Measurements from ENCODE around the gene TBC1D23. TPM values are rescaled to one million over a fixed set of nuclear protein-coding genes. Genes with fewer than 3 reads are reported as not detected.

TBC1D23 gene
- total RNA-seq, 4 donors from 2014 or later, result 40.7 to 397 (median 101) TPM

DNA sequence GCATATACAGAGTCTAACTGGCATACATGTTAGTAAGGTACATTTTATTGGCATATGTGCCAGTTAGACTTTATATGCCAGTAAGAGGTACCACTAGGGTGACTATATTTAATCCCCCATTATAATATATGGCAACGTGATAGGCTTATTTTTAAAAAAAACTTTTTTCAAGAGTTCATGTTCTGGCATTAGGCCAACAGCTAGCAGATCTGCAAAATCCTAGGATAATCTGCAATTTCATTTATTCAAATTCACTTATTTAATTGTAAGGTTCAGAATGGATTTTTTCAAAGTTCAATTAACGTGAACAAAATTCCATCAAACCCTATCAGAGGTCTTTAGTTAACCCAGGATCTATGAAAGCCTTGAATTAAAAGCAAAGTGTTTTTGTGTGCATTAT, 105.6 kb downstream of the TBC1D23 start:
- intact Hi-C loops (cut with DNase I; ENCODE audit: low total_unique reads), result no loop called here
- no peak for TF ChIP-seq POLR2A (IDR thresholded peaks at IDR 0.05)
- TF ChIP-seq, protein P1, sequence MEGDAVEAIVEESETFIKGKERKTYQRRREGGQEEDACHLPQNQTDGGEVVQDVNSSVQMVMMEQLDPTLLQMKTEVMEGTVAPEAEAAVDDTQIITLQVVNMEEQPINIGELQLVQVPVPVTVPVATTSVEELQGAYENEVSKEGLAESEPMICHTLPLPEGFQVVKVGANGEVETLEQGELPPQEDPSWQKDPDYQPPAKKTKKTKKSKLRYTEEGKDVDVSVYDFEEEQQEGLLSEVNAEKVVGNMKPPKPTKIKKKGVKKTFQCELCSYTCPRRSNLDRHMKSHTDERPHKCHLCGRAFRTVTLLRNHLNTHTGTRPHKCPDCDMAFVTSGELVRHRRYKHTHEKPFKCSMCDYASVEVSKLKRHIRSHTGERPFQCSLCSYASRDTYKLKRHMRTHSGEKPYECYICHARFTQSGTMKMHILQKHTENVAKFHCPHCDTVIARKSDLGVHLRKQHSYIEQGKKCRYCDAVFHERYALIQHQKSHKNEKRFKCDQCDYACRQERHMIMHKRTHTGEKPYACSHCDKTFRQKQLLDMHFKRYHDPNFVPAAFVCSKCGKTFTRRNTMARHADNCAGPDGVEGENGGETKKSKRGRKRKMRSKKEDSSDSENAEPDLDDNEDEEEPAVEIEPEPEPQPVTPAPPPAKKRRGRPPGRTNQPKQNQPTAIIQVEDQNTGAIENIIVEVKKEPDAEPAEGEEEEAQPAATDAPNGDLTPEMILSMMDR (IDR thresholded peaks at IDR 0.05), result no peak
- no peaks in the 10 kb centered on the region for H3K27me3 ChIP-seq
- DNase-seq, result no peak
- no peaks in the 10 kb centered on the region for H3K9me3 ChIP-seq
- H3K4me1 ChIP-seq, result no peaks in the 10 kb centered on the region
- H3K27ac ChIP-seq, result no peak overlapping the region
- no peaks in the 10 kb centered on the region for H3K36me3 ChIP-seq
- no peak overlapping the region for H3K4me3 ChIP-seq

GRCh38 chr3:100368441-100368840, 107.6 kb downstream of the TBC1D23 start:
- intact Hi-C loops (cut with DNase I; ENCODE audit: low total_unique reads), result no loop called here
- DNase-seq, result no peak
- Histone ChIP-seq H3K9me3 (no peaks in the 10 kb centered on the region), H3K27me3 (no peaks in the 10 kb centered on the region), H3K27ac (no peak overlapping the region), H3K4me1 (no peaks in the 10 kb centered on the region), H3K4me3 (no peak overlapping the region), H3K36me3 (no peaks in the 10 kb centered on the region)
- TF ChIP-seq, protein P1 (IDR thresholded peaks at IDR 0.05), result no peak
- no peak for TF ChIP-seq POLR2A (IDR thresholded peaks at IDR 0.05)

- no peak for TF ChIP-seq POLR2A (IDR thresholded peaks at IDR 0.05)
- TF ChIP-seq, protein P1 (IDR thresholded peaks at IDR 0.05), result no peak
- no peaks in the 10 kb centered on the region for H3K9me3 ChIP-seq
- no peak overlapping the region for H3K27ac ChIP-seq
- H3K36me3 ChIP-seq, result no peaks in the 10 kb centered on the region
- H3K27me3 ChIP-seq, result no peaks in the 10 kb centered on the region
- no peak for DNase-seq
- intact Hi-C loops (cut with DNase I; ENCODE audit: low total_unique reads), result no loop called here
- no peak overlapping the region for H3K4me3 ChIP-seq
- no peaks in the 10 kb centered on the region for H3K4me1 ChIP-seq
Measured at GRCh38 chr3:100370756-100371155, 110.0 kb downstream of the TBC1D23 start.

GRCh38 chr3:100374521-100374920, 113.7 kb downstream of the TBC1D23 start:
- H3K36me3 ChIP-seq, result no peaks in the 10 kb centered on the region
- TF ChIP-seq, protein P1 (IDR thresholded peaks at IDR 0.05), result no peak
- no peak for TF ChIP-seq POLR2A (IDR thresholded peaks at IDR 0.05)
- intact Hi-C loops (cut with DNase I; ENCODE audit: low total_unique reads), result no loop called here

More at GRCh38 chr3:100374521-100374920, 113.7 kb downstream of the TBC1D23 start:
- H3K4me1 ChIP-seq, result no peaks in the 10 kb centered on the region
- no peaks in the 10 kb centered on the region for H3K27me3 ChIP-seq
- H3K27ac ChIP-seq, result no peak overlapping the region
- H3K4me3 ChIP-seq, result no peak overlapping the region
- no peak for DNase-seq
- H3K9me3 ChIP-seq, result no peaks in the 10 kb centered on the region

Other genes starting within 250 kb of the TBC1D23 start
- 10 to 100 TPM; 48.5 to 99.1 (median 66.3) TPM for gene FILIP1L, start 146.5 kb upstream of the TBC1D23 start, total RNA-seq
- gene NIT2, start 73.8 kb downstream of the TBC1D23 start, total RNA-seq, result 10 to 100 TPM; 12.4 to 39.0 (median 19.2) TPM
- gene TOMM70, start 140.1 kb downstream of the TBC1D23 start, total RNA-seq, result 10 to 100 TPM; 16.8 to 86.1 (median 35.9) TPM
- 10 to 100 TPM in 1 of 4 donors, 1 to 10 TPM in 2, not detected in 1; 1.3 to 12.9 (median 4.4) TPM for gene LNP1, start 140.5 kb downstream of the TBC1D23 start, total RNA-seq
- 10 to 100 TPM; 15.4 to 51.0 (median 28.3) TPM for gene TMEM45A, start 231.6 kb downstream of the TBC1D23 start, total RNA-seq

All from uterus (tissue), 4 donors.